SKM-1 treated with dmso at 0.1 percent for 144 hours (cell line): ENCODE data around the gene ASXL2.

ENCODE experiments used
- DNase-seq: peaks from one replicate; lab custom pipeline; 2025; ENCODE audit not compliant: unreplicated experiment; lab: John Stamatoyannopoulos, UW

ASXL2 gene

DNA sequence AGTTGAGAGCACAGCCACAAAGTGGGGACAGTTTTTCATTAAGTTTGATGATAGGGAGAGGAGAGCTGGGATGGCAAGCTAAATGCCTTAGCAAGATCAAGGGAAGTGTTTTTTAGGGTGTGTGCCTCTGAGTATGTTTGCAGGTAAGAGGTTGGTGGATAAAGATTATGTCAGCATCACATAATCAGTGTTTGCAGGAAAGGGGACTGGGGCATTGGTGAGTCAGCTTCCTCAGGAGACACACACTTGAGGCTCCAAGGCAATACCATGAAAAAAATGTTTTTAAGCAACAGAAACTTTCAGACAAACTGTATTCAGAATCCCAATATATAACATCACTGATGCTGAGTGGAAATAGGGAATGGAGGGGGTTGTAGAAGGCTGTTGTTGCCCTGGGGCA is 179.5 kb downstream of the ASXL2 start:
- no peak for DNase-seq

DNA sequence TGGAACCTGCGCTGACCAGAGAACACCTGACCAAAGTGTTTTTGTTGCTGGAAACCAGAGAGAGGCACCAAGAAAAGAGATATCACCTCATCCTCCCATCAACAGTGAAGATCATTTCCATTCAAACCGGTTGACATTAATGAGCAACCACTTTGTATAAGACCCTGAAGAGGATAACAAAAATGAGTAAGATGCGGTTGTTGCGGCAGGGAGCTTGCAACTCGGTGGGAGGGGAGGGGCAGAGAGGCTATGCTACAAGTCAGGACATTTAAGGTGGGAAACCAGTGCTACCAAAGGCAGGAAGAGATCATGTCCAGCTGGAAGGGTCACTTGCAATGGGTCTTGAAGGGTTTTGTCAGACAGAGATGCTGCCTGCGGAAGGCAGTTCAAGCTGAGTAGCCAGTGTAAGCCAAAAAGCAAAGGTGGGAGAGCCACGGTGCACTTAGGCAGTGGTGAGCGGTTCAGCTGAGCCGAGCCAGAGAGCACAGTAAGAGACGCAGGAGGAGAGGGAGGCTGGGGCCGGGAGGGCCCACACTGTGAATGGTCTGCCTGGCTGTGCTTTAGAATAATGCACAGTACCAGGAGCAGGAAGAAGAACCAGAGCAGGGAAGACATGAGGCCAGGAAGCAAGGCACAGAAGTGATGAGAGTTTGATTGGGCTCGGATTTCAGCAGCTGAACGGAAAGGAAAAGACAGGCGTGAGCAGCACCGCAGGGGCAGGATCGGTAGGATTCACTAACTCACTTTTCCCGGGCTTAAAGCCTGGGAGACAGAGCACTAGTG is 180.5 kb downstream of the ASXL2 start:
- no peak for DNase-seq

DNA sequence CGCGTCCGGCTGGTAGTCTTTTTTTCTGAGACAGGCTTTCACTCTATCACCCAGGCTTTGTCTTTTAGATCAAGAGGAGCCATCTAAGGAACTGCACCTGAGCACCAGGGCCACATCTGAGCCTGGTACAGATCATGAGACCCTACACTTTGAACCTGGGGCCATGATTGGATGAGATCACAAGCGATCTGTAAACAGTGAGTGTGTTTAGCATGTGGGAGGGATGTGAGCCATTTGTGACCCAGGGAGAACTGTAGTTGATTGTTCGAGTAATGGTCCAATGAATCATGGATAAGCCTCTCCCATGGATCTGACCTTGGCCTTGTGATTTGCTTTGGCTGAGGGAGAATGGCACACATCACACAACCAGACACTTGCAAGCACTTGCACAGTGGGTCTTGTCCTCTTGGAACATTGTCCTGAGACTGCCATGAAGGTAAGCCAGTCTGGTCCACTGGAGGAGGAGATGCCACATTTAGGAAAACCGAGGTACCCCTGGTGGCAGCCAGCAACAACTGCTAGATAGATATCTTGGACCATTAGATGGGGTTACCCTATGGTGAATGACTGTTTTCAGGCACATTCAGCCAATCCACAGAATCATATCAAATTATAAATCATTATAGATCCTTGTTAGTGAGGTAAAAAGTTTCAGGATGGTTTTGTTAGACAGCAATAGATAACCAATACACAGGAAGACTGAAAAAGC is 185.4 kb downstream of the ASXL2 start:
- no peak for DNase-seq

DNA sequence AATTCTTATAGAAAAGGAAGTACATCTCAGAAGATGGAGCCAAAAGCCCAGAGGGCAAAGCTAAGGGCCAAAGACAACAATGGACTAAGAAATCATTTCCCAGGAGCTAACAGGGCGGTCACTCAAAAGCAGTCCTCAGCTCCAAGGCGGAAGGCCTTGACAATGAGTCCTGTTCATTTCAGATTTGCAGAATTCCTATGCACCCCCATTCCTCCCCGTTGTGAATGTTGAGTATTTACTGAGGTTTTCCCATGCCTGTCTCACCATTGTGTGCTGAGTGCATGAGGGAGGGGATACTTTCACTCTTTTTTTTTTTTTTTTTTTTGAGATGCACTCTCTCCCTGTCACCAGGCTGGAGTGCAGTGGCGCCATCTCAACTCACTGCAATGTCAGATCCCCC is 186.1 kb downstream of the ASXL2 start:
- DNase-seq: no peak

DNA sequence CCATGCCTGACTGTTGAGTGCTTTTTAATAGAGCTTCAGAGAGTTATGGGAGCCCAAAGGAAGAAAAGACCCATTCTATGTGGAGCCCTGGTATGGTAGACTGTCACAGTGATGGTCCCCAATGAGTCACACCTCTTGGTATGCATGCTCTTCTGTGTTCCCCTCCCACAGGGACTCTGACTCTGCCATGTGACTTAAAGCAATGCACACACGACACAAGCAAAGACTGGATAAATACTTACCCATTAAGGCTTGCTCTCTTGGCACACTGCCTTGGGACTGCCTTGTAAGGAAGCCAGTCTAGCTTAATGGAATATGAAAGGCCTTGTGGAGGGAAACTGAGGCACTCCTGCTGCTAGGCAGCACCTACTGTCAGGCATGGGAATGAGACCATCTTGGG is 188.2 kb downstream of the ASXL2 start:
- DNase-seq: no peak

DNA sequence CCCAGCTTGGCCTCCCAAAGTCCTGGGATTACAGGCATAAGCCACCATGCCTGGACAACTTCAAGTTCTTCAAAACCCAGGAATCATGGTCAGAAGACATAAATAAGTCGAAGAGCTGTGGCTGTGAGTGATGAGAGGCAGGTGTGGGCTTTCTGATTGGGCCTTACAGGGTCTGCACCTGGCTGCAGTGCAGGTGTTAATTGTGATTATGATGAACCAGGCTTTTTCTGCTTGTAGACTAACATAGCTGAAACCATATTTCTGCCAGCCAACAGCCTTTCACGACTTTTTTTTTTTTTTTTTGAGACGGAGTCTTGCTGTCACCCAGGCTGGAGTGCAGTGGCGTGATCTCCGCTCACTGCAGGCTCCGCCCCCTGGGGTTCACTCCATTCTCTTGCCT is 190.1 kb downstream of the ASXL2 start:
- DNase-seq: no peak

DNA sequence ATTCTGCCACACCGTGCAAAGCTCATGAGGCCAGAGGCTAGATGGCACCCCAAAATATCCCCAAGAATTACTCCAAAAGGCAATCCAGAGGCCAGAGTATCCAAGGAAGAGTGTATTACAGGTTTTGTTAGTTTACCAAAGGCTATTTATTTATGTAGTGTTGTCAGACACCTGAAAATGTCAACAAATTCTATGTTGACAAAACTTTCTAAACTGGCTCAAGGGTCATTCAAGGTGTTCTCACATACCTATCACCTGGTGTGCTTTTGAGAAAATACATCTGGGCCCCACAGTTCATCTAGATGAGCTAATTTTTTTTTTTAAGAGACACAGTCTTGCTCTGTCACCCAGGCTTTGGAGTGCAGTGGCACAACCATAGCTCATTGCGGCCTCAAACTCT is 192.5 kb downstream of the ASXL2 start:
- no peak for DNase-seq

DNA sequence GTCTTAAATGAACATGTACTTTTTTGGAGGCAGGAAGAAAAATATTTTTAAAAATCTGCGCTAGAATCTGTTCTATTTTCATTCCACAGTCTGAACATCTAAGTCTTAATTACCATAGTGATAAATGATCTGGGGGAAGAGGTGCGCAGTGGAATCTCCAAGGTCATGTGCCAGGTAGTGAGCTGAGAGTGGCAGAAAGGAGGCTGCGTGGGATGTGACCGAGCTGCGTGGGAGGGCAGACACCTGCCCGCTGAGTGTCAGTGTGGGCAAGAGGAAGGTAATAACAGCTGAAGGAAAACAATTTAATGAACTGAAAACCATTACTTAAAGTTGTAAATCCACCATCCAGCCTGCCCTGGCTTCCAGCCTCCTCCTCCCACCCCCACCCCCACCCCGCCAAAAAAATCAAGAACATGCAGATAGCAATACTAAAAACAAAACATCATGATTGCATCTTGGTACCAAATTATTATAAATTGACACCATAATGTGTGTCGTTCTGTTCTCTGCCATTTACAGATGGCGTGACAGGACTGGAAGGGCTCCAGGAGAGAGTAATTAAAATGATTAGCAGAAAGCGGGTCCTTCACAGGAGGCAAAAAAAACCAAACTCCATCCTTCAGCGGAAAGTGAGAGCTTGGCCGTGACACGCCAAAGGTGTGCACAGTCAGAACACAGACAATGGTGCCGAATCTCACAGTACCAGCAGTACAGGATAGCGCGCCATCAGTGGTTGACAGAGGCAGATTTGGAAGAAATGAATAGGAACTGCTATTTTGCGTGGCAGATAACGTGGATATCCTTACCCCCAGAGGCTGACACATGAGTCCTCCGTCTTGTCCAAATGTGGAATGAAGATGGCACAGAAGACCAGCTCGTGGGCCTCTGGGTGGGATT is 193.5 kb downstream of the ASXL2 start:
- no peak for DNase-seq
